GM11168 (cell line): ENCODE measurements around the gene MOK.

Source experiments
- in situ Hi-C: fragments of 300-500 bp; cut with MboI; formaldehyde crosslinking; loops from one replicate; pipeline ENCODE4 v1.12.0; 2022; ENCODE audit warnings: low sequenced_read_pairs; ENCODE audit not compliant: unreplicated experiment

MOK gene

GRCh38 chr14:102292441-102292840, 12.5 kb downstream of the MOK start:
- in situ Hi-C loops = loop anchor here (25.0 kb wide), 1 partner anchor 580 kb away; no protein-coding TSS in a partner anchor

GRCh38 chr14:102288139-102288538, 16.8 kb downstream of the MOK start:
- in situ Hi-C loops = loop anchor here (25.0 kb wide), 1 partner anchor 576 kb away; no protein-coding TSS in a partner anchor

GRCh38 chr14:102285106-102285505, 19.9 kb downstream of the MOK start:
- in situ Hi-C loops = loop anchor here (25.0 kb wide), 1 partner anchor 573 kb away; no protein-coding TSS in a partner anchor

GRCh38 chr14:102283631-102284129, 21.3 kb downstream of the MOK start:
- in situ Hi-C loops = loop anchor here (25.0 kb wide), 1 partner anchor 571 kb away; no protein-coding TSS in a partner anchor

- in situ Hi-C loops = loop anchor here (25.0 kb wide), 1 partner anchor 571 kb away; no protein-coding TSS in a partner anchor
Observed at GRCh38 chr14:102282751-102283465, 22.1 kb downstream of the MOK start.

GRCh38 chr14:102280376-102280962, 24.5 kb downstream of the MOK start:
- in situ Hi-C loops = loop anchor here (25.0 kb wide), 1 partner anchor 568 kb away; no protein-coding TSS in a partner anchor

GRCh38 chr14:102279688-102280348, 25.1 kb downstream of the MOK start:
- in situ Hi-C loops = loop anchor here (25.0 kb wide), 1 partner anchor 568 kb away; no protein-coding TSS in a partner anchor

- in situ Hi-C loops = loop anchor here (25.0 kb wide), 1 partner anchor 567 kb away; no protein-coding TSS in a partner anchor
Observed at GRCh38 chr14:102279282-102279681, 25.7 kb downstream of the MOK start.

GRCh38 chr14:102278631-102278935, 26.4 kb downstream of the MOK start:
- in situ Hi-C loops = loop anchor here (25.0 kb wide), 1 partner anchor 566 kb away; no protein-coding TSS in a partner anchor

- in situ Hi-C loops = loop anchor here (25.0 kb wide), 1 partner anchor 566 kb away; no protein-coding TSS in a partner anchor
Observed at GRCh38 chr14:102277874-102278630, 26.9 kb downstream of the MOK start.

GRCh38 chr14:102275866-102276265, 29.1 kb downstream of the MOK start:
- in situ Hi-C loops = loop anchor here (25.0 kb wide), 1 partner anchor 564 kb away; no protein-coding TSS in a partner anchor

- in situ Hi-C loops = no loop called here
Observed at GRCh38 chr14:102272392-102272791, 32.6 kb downstream of the MOK start.

- in situ Hi-C loops = no loop called here
Observed at GRCh38 chr14:102264775-102265174, 40.2 kb downstream of the MOK start.

- in situ Hi-C loops = no loop called here
Observed at GRCh38 chr14:102264355-102264754, 40.6 kb downstream of the MOK start.

- in situ Hi-C loops = no loop called here
Observed at GRCh38 chr14:102262929-102263462, 42.0 kb downstream of the MOK start.

GRCh38 chr14:102258136-102258535, 46.8 kb downstream of the MOK start:
- in situ Hi-C loops = no loop called here

GRCh38 chr14:102256716-102257115, 48.2 kb downstream of the MOK start:
- in situ Hi-C loops = no loop called here

- in situ Hi-C loops = no loop called here
Observed at GRCh38 chr14:102255401-102256190, 49.4 kb downstream of the MOK start.
